Hematopoietic multipotent progenitor cell treated with erythropoietin and hydrocortisone succinate and interleukin-3 and kit ligand, for 8 days (in vitro differentiated cells): ENCODE measurements around the gene HDLBP.
"Not testable (repeated sequence)": the region's sequence is repeated elsewhere in the genome, so short reads cannot be mapped to it uniquely, and the experiment has no call there.

Experiments used
- DNase-seq: peaks from one replicate; pipeline ENCODE4 v3.0.0-alpha.2; 2015

The HDLBP gene

DNA sequence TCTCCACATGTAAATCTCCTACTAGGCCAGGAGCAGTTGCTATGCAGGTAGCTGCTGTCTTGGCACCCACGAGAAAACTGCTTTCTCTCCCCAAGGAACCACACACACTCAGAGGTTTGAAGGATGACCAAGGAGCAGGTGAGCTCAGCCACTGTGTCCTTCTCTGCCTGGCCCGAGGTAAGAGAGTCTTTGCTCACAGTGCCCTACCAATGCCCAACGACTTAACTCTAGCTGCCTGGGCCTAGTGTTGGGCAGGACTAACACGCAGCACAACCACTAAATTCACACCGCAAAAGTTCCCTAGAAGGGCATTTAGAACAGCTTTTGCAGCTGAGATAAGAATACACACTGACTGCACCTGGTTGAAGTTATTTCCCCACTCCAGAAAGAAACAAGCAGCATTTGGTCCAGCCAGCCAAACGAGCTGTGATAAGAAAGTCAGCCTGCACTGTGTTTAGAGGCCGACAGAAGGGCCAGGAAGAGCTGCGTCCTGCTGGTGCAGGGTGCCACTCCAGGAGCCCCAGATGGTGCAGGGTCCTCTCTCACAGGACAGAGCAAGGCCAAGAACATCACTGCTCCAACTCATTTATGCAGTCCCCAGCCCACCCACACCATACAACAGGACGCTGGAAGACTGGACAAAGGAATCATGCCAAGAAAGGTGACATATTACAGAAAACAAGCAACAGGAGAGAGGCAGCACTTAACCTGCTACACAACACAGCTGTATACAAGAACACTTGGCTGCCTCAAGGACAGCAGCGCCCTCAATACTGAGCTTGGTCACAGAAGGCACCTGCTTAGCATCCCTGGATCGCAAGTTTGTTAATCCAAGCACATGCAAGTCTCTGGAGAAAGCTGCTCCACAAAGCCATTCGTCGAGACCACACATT lies 12.5 kb downstream of the HDLBP start:
- DNase-seq = peak; percentile 71

DNA sequence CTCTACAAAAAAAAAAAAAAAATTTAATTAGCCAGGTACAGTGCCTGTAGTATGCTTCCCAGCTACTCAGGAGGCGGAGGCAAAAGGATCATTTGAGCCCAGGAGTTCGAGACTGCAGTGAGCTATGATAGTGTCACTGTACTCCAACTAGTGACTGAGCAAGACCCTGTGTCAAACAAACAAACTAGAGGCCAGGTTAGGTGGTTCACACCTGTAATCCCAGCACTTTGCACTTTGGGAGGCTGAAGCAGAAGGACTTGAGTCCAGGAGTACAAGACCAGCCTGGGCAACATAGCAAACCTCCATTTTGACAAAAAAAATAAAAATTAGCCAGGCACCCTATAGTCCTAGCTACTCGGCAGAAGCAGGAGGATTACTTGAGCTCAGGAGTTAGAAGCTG lies 13.4 kb downstream of the HDLBP start:
- DNase-seq = no peak

DNA sequence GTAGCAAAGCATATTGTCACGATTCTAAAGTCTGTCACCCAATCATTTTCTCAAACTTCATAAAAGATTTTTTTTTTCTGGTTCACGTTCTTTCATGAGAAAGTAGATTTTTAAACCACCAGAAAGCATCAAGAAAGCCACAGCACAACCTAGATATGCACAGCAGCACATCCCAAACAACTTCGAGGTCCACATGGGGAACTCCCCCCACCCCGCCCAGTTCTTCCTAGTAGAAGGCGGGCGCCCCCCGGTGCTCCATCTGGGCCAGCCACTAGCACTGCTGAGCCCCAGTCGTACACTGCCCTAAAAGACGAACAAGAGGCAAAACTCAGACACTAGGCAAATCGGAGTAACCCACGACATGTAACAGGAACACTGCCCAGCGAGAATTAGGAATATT lies 15.5 kb downstream of the HDLBP start:
- DNase-seq = no peak

DNA sequence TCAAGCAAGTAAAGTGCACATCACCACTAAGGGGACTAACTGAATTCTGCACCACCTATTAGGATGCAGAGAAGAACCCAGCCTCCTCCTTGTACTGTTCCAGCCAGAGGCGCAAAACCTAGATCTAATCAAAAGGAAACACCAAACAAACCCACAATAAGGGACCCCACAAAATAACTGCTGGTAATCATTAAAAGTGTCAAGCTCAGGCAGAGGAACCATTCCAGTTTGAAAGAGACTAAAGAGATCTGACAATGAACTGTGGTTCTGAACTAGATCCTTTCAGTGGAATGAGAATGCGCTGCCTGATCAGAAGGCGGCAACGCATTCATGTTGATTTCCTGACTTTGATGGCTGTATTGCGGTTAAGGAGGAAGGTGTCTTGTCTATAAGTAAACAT lies 16.8 kb downstream of the HDLBP start:
- peak; percentile 29 for DNase-seq

DNA sequence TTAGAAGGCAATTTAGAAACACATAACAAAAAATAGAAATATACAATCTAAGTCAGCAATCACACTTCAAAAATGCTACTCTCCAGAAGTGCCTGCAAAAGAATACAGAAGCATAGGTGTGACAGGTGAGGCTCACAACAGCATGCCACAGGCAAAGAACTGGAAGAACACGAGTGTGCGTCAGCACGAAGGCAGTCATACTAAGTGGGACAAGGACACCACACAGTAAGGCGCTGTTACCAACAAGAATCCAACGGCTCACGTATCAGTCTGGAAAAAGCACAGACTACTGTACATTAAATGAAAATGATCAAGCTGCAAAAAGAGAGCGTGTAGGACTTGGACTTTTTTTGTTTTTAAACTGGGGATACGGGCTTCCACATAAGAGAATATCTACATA lies 18.7 kb downstream of the HDLBP start:
- no peak for DNase-seq

DNA sequence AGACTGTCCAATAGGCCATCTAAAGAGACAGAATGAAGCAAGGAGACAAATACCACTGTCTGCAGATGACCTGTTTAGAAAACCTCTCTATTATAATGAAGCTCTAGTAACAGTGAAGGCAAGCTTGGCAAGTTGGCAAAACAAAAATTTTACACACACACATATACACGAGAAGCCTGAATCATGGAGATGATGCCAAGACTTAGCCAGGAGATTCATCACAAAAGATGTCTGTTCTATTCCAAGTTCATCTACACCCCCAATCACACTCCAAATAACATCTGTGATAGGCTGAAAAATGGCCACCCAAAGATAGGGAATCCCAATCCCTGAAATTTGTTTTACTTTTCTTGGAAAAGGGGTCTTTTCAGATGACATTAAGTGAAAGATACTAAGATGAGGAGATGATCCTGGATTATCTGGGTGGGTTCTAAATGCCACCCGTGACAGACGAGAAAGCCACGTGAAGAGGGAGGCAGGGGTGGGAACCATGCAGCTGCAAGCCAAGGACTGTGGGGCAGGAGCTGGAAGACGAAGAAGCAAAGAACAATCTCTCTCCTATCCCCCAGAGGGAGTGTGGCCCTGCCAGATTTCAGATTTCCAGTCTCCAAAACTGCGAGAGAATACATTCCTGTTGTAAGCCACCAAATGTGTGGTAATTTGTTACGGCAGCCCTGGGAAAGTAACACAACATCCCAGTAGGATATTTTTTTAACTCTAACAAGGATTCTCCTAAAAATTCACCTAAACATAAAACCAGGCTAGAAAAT lies 20.0 kb downstream of the HDLBP start:
- DNase-seq = no peak

DNA sequence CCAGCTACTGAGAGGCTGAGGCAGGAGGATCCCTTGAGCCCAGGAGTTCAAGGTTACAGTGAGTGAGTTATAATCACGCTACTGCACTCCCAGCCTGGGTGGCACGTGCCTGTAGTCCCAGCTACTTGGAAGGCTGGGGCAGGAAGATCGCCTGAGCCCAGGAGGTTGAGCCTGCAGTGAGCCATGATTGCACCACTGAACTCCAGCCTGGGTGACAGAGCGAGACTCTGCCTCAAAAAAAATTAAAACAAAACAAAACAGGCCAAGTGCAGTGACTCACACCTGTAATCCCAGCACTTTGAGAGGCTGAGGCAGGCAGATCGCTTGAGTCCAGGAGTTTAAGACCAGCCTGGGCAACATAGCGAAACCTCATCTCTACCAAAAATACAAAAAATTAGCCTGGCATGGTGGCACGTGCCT lies 22.1 kb downstream of the HDLBP start:
- not testable (repeated sequence) for DNase-seq

DNA sequence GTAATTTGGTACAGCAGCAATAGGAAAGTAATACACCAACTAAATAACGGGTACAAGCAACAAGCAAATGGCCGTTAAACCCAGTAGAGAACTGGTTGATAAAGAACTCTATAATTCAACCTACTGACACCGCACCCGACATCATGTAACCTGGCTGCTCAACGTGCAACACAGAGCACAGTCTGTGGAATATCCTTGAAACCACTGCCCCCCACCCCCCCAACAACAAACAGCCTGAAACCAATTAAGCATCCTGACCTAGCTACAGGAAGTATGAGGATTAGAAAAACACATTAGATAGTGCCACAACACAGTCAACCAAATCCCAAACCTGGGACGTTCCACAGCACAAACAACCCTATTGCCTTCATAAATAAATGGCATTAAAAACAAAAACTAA lies 23.5 kb downstream of the HDLBP start:
- DNase-seq = no peak

DNA sequence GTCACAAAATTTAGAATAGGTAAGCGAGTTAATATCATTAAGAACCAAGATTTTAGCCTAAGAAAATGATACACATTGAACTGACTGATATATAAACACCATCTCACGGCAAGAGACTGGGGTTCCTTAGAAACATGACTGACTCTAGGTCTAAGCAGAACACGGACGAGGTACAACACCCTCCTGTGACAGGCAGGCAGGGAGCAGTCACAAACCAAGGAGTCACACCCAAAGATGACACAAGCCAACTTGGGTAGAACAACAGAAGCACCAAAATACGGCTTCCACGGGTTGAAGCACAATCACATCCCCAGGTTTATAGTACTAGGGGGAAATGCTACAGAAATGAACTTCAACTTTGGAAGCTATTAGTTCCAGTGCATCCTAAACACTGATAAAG lies 24.3 kb downstream of the HDLBP start:
- no peak for DNase-seq

DNA sequence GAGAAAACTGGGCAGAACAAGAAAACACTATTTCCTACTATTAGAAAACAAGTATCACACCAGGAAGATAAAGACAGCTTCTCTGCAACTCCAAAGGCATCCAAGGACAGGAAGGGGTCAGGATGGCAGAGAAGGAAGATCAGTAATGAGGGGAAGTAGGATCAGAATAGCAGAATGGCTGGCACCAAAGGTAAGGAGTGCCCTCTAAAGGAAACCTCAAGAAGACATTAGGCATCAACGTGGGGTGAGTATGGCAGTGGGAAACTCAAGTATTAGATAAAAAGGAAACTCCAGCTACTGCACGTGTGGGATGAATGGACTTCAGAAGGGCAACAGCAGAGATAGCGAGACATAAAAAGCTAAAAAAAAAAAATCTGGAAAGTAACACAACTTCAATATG lies 25.9 kb downstream of the HDLBP start:
- peak; percentile 16 for DNase-seq

DNA sequence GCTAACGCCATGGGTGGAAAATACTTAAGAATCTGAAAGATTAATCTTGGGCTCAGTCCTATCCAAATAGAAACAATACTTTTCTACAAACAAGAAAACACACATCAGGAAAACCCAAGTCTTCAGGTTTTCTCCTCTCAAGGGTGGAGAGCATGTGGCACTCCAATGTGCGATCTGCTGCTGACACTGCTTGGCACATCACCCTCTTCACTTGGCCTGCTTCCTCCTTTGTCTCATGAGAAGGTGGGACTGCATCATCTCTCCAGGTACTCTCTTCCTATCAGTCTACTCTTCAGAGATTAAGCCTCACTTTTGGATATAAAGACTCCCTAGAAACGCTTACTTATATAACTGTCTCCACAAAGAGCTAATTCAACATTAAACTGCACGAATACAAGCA lies 26.4 kb downstream of the HDLBP start:
- DNase-seq = no peak

DNA sequence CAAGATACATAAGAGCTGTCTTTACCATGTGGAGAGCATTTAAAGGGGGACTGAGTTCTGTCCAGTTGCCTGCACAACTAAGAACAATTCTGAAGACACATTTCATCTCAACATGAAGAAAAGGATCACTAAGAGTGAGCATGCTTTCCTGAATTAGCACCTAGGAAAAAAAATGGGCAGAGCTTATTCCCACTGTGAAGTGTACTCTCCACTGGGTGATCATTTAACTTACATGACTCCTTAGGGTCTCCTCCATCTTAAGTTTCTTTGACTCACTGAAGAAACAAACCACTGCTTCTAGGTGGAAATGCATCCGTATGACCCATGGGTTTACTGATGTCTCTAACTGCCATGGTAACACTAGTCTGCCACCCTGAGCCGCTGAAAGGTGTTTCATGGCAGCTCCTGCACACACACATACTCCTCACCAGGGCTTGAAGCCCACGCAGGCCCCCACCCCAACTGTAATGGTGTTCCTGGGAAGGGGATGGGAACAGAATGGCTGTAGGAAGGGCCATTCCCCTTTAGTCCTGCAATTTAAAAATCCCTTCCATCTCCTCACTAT lies 27.1 kb downstream of the HDLBP start:
- no peak for DNase-seq

DNA sequence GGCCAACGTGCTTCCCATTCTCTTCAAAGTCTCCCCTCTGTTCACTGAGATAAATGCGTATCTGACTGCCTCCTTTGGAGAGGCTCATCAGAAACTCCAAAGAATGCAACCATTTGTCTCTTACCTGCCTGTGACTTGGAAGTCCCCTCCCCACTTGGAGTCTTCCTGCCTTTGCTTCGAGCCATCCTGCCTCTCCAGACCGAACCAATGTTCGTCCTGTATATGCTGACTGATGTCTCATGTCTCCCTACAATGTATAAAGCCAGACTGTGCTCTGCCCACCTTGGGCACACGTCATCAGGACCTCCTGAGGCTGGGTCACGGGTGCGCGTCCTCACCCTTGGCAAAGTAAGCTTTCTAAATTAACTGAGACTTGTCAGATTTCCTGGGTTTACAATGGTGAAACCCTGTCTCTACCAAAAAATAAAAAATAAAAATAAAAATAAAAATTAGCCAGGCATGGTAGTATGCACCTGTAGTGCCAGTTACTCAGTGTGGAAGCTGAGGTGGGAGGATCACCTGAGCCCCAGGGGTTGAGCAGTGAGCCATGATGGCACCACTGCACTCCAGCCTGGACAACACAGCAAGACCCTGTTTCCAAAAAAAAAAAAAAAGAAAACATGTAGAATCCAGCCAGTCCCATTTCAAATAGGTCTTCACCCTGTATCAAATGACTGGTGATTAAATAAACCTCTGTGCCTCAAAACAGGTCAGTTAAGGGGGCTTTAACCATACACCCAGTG lies 29.0 kb downstream of the HDLBP start:
- DNase-seq = no peak

DNA sequence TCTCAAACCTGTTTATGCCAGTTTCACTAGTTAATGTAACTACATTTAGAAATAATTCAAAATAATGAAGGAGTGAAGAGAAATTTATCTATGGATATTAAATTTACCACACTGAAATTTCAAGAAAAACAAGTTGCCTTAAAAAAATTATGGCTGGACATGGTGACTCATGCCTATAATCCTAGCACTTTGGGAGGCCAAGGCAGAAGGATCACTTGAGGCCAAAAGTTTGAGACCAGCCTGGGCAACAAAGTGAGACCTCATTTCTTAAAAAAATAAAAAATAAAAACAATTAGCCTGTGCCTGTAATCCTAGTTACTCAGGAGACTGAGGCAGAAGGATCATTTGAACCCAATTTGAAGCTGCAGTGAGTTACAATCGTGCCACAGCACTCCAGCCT lies 29.9 kb downstream of the HDLBP start:
- DNase-seq = no peak

DNA sequence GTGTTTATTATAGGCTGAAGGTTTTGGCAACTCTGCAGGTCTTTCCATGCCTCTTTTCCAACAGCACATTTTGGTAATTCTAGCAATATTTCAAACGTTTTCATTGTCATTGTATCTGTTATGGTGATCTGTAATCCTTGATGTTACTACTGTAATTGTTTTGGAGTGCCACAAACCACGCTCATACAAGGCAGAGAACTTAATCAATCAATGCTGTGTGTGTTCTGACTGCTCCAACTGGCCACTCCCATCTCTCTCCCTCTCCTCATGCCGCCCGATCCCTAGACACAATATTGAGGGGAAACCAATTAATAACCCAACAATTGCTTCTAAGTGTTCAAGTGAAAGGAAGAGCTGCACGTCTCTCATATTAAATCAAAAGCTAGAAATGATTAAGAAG lies 32.9 kb downstream of the HDLBP start:
- no peak for DNase-seq

DNA sequence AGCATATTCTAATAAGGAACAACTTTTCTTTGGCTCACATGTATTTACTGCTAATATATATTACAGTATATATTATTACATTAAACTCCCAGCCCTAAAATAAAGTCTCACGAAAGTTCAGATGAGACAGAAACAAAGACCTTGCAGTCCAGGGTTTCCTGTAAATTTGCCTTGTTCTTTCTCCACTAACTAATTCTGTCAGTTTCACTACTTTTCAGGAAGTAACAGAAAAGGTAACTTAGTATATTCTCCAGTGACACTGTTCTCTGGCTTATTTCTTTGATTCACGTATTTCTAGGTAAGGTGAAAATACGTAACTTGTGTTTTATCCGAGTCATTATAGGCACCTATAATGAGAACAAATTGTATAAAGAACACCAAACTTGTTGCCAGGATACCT lies 35.2 kb downstream of the HDLBP start:
- no peak for DNase-seq

DNA sequence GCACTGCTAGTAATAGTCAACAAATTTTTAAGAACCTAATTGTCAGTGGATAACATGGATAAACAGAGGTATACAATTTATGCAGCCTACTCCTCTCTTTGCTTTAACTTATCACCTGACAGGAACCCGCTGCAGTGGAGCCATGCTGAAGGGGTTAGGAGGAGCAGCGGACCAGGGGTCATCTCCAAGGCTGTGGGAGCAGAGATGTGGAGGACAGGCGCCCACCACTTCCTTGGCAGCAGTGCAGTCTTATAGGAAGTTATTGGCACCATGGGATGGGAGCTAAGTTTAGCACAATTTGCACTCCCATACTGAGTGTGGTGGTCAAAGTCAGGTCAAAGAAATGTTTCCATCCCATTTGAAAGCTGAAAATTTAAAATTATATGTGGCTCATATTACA lies 35.6 kb downstream of the HDLBP start:
- no peak for DNase-seq

DNA sequence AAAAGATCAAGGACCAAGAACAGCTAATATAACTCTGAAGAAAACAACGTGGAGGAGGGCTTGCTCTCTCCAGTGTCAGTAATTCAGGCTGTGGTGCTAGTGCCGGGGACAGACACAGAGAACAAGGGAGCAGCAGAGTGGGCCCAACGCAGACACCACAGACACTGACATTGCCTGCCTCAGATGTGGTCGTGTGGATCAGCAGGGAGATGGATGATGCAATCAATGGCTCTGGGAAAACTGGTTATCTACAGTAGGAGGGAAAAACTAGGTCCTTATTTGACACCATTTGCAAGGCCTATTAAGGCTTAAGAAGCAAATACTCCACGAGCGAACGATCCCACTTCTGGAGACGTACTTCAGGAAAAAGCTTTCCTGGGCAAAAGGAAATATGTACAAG lies 36.1 kb downstream of the HDLBP start:
- DNase-seq = no peak

DNA sequence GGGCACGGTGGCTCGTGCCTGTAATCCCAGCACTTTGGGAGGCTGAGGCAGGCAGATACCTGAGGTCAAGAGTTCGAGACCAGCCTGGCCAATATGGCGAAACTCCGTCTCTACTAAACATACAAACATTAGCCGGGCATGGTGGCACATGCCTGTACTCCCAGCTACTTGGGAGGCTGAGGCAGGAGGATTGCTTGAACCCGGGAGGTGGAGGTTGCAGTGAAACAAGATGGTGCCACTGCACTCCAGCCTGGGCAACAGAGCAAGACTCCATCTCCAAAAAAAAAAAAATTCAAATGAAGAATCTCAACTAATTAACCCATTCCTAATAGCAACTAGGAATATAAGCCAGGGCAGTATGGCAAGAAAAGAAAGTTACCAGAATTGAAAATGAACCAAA lies 37.2 kb downstream of the HDLBP start:
- DNase-seq = not testable (repeated sequence)

DNA sequence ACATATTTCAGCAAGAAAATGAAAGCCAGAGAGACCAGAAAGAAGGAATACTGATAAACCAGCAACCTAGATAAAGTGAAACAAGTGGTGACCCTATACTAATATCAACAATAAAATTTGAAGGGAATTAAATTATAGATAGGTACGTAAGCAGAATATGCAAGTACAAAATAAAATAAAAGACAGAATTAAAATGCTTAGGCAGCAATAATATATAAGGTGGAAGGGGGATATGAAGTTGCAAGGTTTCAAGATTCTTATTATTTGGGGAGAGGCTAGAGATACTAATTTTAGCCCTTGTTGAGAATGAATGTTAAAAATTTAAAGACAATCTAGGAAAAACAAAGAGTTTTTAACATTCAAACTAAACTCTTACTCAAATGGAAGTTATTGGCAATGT lies 39.6 kb downstream of the HDLBP start:
- DNase-seq = no peak

DNA sequence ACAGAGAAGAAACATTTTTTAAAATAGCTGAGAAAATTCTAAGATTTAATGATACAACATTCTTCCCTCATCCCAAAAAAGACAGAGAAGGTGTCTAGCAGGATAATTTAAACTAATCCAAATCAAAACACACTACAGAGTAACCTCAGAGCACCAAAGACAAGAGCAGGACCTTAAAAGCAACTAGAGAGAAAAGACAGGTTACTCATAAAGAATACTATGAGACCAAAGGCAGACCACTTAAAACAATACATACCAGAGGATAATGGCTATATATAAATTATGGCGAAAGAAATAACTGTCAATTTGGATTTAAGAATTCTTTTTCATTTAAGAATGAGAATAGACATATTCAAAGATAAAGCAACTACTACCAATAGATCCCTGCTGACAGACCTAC lies 40.0 kb downstream of the HDLBP start:
- DNase-seq = no peak

DNA sequence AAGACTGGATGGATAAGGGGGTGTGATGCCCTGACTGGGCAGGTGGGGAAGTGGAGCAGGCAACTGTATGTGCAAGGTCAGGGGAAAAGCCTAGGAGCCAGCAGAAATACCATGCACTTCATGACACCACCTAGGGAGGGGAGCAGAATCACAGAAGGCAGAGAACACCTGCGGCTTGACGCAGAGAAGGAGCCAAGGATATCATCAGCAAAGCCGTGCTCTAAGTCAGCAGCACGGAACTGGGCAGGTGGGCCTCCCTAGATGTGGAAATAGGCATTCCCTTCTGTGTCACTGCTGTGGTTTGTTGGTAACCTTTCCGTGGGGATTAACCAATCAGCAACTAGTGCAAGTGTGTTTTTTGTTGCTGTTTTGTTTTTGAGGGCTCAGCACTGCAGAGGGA lies 41.3 kb downstream of the HDLBP start:
- no peak for DNase-seq
